Measurements from ENCODE around the gene ARHGEF7.

DNA sequence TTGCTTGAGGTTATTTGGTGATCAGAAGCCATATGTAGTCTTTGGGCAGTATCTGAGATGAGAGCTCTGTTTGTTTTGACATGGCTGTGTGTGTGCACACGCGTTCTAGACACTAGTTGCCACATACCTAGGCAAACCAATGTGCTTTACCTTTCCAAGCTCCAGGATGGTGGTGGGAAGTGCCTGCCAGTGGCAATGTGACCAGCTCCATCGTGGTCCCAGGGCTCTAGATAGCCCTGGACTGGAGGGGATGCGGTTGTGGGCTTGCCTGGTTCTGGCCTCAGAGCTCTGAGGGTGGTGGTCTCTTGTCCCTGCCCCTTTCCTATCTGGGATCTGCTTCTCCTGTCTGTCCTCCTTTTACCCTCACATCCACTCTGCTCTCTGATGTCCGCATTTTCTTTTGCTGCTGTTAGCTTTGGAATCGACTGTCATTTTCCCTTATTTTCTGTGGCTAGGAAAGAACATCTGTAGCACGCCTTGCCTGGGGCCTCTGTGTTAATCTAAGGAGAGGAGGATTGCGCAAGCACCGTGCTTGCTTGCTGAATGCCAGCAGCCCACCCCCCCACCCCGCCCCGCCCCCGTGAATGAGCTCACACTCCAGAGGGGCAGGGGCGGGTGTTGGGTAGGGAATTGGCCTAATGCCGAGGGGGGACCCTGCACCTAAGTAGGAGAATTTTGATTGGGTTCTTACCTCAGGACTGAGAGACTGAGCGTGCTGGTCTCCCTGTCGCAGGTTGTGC, 89.5 kb downstream of the ARHGEF7 start:
- TF ChIP-seq, protein P1, sequence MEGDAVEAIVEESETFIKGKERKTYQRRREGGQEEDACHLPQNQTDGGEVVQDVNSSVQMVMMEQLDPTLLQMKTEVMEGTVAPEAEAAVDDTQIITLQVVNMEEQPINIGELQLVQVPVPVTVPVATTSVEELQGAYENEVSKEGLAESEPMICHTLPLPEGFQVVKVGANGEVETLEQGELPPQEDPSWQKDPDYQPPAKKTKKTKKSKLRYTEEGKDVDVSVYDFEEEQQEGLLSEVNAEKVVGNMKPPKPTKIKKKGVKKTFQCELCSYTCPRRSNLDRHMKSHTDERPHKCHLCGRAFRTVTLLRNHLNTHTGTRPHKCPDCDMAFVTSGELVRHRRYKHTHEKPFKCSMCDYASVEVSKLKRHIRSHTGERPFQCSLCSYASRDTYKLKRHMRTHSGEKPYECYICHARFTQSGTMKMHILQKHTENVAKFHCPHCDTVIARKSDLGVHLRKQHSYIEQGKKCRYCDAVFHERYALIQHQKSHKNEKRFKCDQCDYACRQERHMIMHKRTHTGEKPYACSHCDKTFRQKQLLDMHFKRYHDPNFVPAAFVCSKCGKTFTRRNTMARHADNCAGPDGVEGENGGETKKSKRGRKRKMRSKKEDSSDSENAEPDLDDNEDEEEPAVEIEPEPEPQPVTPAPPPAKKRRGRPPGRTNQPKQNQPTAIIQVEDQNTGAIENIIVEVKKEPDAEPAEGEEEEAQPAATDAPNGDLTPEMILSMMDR (IDR thresholded peaks at IDR 0.05; ENCODE audit: insufficient read depth, low read length, poor library complexity, severe bottlenecking), result no peak
- no peak for TF ChIP-seq EZH2phosphoT487 (conservative IDR thresholded peaks at IDR 0.05; ENCODE audit: low read length)

Data from SU-DHL-6 (cell line).